Coronary artery (tissue), 2 donors: ENCODE data around the gene MYLK.

Source experiments
- DNase-seq: peaks from one replicate; pipeline ENCODE4 v3.0.0-alpha.2; 2017; ENCODE audit warnings: low spot score
- H3K27ac ChIP-seq, 2 donors: fragments of 200-600 bp; sonication (generic); one replicate each; pipeline ENCODE4 v1.5.1; 2016 to 2019
- H3K4me3 ChIP-seq: fragments of 200-600 bp; sonication (generic); 2 replicates; pipeline ENCODE4 v1.5.1; 2016; ENCODE audit warnings: mild to moderate bottlenecking, moderate library complexity
- CTCF ChIP-seq: fragments of 200-600 bp; sonication (generic); IDR thresholded peaks from one replicate; pipeline ENCODE4 v1.5.1; 2019; ENCODE audit warnings: antibody characterized with exemption

The MYLK gene

GRCh38 chr3:123672429-123673146, 211.5 kb downstream of the MYLK start:
- no peak for TF ChIP-seq CTCF
- no peak for DNase-seq
- Histone ChIP-seq H3K27ac (peak overlapping the region; percentile 69 to 86), H3K4me3 (no peak overlapping the region)

GRCh38 chr3:123670743-123671142, 213.4 kb downstream of the MYLK start:
- no peak for TF ChIP-seq CTCF
- no peak for DNase-seq
- peak overlapping the region; percentile 69 to 86 for H3K27ac ChIP-seq
- no peak overlapping the region for H3K4me3 ChIP-seq

GRCh38 chr3:123668906-123669305, 215.2 kb downstream of the MYLK start:
- DNase-seq, result no peak

GRCh38 chr3:123667784-123668183, 216.3 kb downstream of the MYLK start:
- no peak for TF ChIP-seq CTCF
- H3K4me3 ChIP-seq, result no peak overlapping the region
- no peak for DNase-seq
- H3K27ac ChIP-seq, result peak overlapping the region; percentile 57 to 67

More at GRCh38 chr3:123668906-123669305, 215.2 kb downstream of the MYLK start:
- Histone ChIP-seq H3K27ac (peak overlapping the region; percentile 57 to 67), H3K4me3 (no peak overlapping the region)
- no peak for TF ChIP-seq CTCF

GRCh38 chr3:123664753-123665152, 219.4 kb downstream of the MYLK start:
- Histone ChIP-seq H3K4me3 (no peak overlapping the region), H3K27ac (peak overlapping the region; percentile 88 to 95)
- TF ChIP-seq CTCF, result no peak
- no peak for DNase-seq

- Histone ChIP-seq H3K27ac (peak overlapping the region; percentile 88 to 95), H3K4me3 (no peak overlapping the region)
- TF ChIP-seq CTCF, result no peak
- DNase-seq, result no peak
Measured at GRCh38 chr3:123663977-123664376, 220.2 kb downstream of the MYLK start.

GRCh38 chr3:123661973-123662372, 222.2 kb downstream of the MYLK start:
- Histone ChIP-seq H3K27ac (peak overlapping the region; percentile 88 to 95), H3K4me3 (no peak overlapping the region)
- TF ChIP-seq CTCF, result no peak
- DNase-seq, result no peak
